GM12891 (cell line): ENCODE data around the gene CD28.

Source experiments
- POLR2A ChIP-seq: IDR thresholded peaks from 2 replicates; pipeline ENCODE4 v1.6.1; 2011; ENCODE audit warnings: low read depth, low read length, control low read depth
- POLR2AphosphoS5 ChIP-seq: IDR thresholded peaks from 2 replicates; pipeline ENCODE4 v1.6.1; 2011; ENCODE audit warnings: low read depth, low read length, control low read depth
- SPI1 ChIP-seq: IDR thresholded peaks from 2 replicates; pipeline ENCODE4 v1.6.1; 2011; ENCODE audit warnings: low read depth, low read length, control low read depth
- TAF1 ChIP-seq: IDR thresholded peaks from 2 replicates; pipeline ENCODE4 v1.6.1; 2011; ENCODE audit warnings: low read depth, low read length, control low read depth

- TF ChIP-seq POLR2AphosphoS5 (no peak), POLR2A (no peak), TAF1 (no peak), SPI1 (no peak)
Observed at GRCh38 chr2:203751685-203752271, 45.3 kb downstream of the CD28 start.
